Measurements from ENCODE around the gene GMDS. TPM values are rescaled to one million over a fixed set of nuclear protein-coding genes. Genes with fewer than 3 reads are reported as not detected.

Gene GMDS
- total RNA-seq, 2 experiments from 2014 or later = 36.6 to 42.8 TPM

- Mint-ChIP-seq H3K4me3 (no peak overlapping the region), H3K4me1 (ENCODE audit: low read depth) (peaks cover 10% of the 10 kb centered on the region), H3K36me3 (ENCODE audit: low read depth) (no peaks in the 10 kb centered on the region), H3K27me3 (no peaks in the 10 kb centered on the region), H3K9me3 (no peaks in the 10 kb centered on the region), H3K27ac (no peak overlapping the region)
- ChIA-PET POLR2A (no interaction called here), CTCF (interaction anchor here (1.3 kb wide), 1 partner anchor 199 kb away, joined by 4 read pairs; no protein-coding TSS in a partner anchor)
- DNase-seq = no peak
- no peak for TF ChIP-seq CTCF (IDR thresholded peaks at IDR 0.05)
- ATAC-seq = no peak
- intact Hi-C loops (cut with micrococcal nuclease) = no loop called here
Measured at GRCh38 chr6:1795910-1796309, 449.5 kb downstream of the GMDS start.

GRCh38 chr6:1792989-1793388 is 452.4 kb downstream of the GMDS start:
- POLR2A ChIA-PET = no interaction called here
- ATAC-seq (peak; percentile 45), DNase-seq (peak; percentile 27)
- Mint-ChIP-seq H3K4me1 (ENCODE audit: low read depth) (peaks cover 8% of the 10 kb centered on the region), H3K36me3 (ENCODE audit: low read depth) (no peaks in the 10 kb centered on the region), H3K27me3 (no peaks in the 10 kb centered on the region), H3K9me3 (no peaks in the 10 kb centered on the region), H3K4me3 (no peak overlapping the region), H3K27ac (no peak overlapping the region)
- intact Hi-C loops (cut with micrococcal nuclease) = no loop called here
- TF ChIP-seq CTCF (IDR thresholded peaks at IDR 0.05) = peak; percentile 56
- CTCF ChIA-PET = interaction anchor here (1.0 to 1.6 kb wide), 2 partner anchors 9 to 19 kb away, joined by 3 to 7 read pairs; no protein-coding TSS in a partner anchor

GRCh38 chr6:1790684-1791083 is 454.7 kb downstream of the GMDS start:
- H3K27me3 Mint-ChIP-seq = no peaks in the 10 kb centered on the region
- ATAC-seq (no peak), DNase-seq (no peak)
- POLR2A ChIA-PET = no interaction called here
- CTCF ChIA-PET = interaction anchor here (1.0 kb wide), 1 partner anchor 12 kb away, joined by 5 read pairs; no protein-coding TSS in a partner anchor
- intact Hi-C loops (cut with micrococcal nuclease) = no loop called here
- peaks cover 4% of the 10 kb centered on the region for H3K4me1 Mint-ChIP-seq (ENCODE audit: low read depth)
- H3K9me3 Mint-ChIP-seq = no peaks in the 10 kb centered on the region
- H3K27ac Mint-ChIP-seq = no peak overlapping the region
- TF ChIP-seq CTCF (IDR thresholded peaks at IDR 0.05) = no peak
- no peak overlapping the region for H3K4me3 Mint-ChIP-seq
- no peaks in the 10 kb centered on the region for H3K36me3 Mint-ChIP-seq (ENCODE audit: low read depth)

GRCh38 chr6:1789092-1789491 is 456.3 kb downstream of the GMDS start:
- POLR2A ChIA-PET = no interaction called here
- Mint-ChIP-seq H3K36me3 (ENCODE audit: low read depth) (no peaks in the 10 kb centered on the region), H3K27me3 (no peaks in the 10 kb centered on the region), H3K27ac (no peak overlapping the region), H3K4me3 (no peak overlapping the region), H3K4me1 (ENCODE audit: low read depth) (peaks cover 4% of the 10 kb centered on the region), H3K9me3 (no peaks in the 10 kb centered on the region)
- TF ChIP-seq CTCF (IDR thresholded peaks at IDR 0.05) = no peak
- intact Hi-C loops (cut with micrococcal nuclease) = no loop called here
- CTCF ChIA-PET = no interaction called here
- no peak for ATAC-seq
- DNase-seq = no peak

- Mint-ChIP-seq H3K27me3 (no peaks in the 10 kb centered on the region), H3K9me3 (no peaks in the 10 kb centered on the region), H3K36me3 (ENCODE audit: low read depth) (no peaks in the 10 kb centered on the region), H3K4me3 (no peak overlapping the region), H3K27ac (no peak overlapping the region), H3K4me1 (ENCODE audit: low read depth) (peaks cover 4% of the 10 kb centered on the region)
- no peak for DNase-seq
- ChIA-PET POLR2A (no interaction called here), CTCF (no interaction called here)
- no peak for ATAC-seq
- no peak for TF ChIP-seq CTCF (IDR thresholded peaks at IDR 0.05)
- intact Hi-C loops (cut with micrococcal nuclease) = no loop called here
Measured at GRCh38 chr6:1787894-1788293, 457.5 kb downstream of the GMDS start.
